H1 (cell line): Measurements from ENCODE around the gene KCNA2. TPM values are rescaled to one million over a fixed set of nuclear protein-coding genes. Genes with fewer than 3 reads are reported as not detected.

ENCODE experiments used
- CTCF ChIA-PET: fragments of 300-600 bp; sonication (Branson Sonifier 250); formaldehyde crosslinking; loops from one replicate; lab custom pipeline; 2021; ENCODE audit not compliant: partially characterized antibody; lab: Charles Lee
- POLR2A ChIA-PET: fragments of 300-600 bp; sonication (Branson Sonifier 250); formaldehyde crosslinking; loops from one replicate; lab custom pipeline; 2021; ENCODE audit warnings: inconsistent platforms; ENCODE audit not compliant: partially characterized antibody; lab: Charles Lee
- DNase-seq, 2 experiments: peaks; one replicate each; pipeline versions ENCODE4 v3.0.0 to v3.0.0-alpha.2; 2010 to 2022; ENCODE audit warnings: low spot score in 2 of 2, low read depth in 1 of 2, mixed read lengths in 1 of 2
- FAIRE-seq: peaks from 2 replicates; lab custom pipeline; 2011; peaks lifted over from hg19 to GRCh38; lab: Jason Lieb, UNC
- H2AFZ ChIP-seq: 2 replicates; pipeline ENCODE4 v1.8.1; 2012; ENCODE audit warnings: low read length, inconsistent platforms
- H2AK5ac ChIP-seq: 2 replicates; pipeline ENCODE4 v1.6.1; 2013; ENCODE audit warnings: low read depth, low read length
- H2BK120ac ChIP-seq: replicated peaks from 2 replicates; pipeline ENCODE3; 2013; ENCODE audit warnings: low read depth, low read length, inconsistent platforms
- H2BK12ac ChIP-seq: 2 replicates; pipeline ENCODE4 v1.6.1; 2013; ENCODE audit warnings: low read depth, low read length
- H2BK15ac ChIP-seq: 2 replicates; pipeline ENCODE4 v1.6.1; 2013; ENCODE audit warnings: low read length
- H2BK20ac ChIP-seq: 2 replicates; pipeline ENCODE4 v1.6.1; 2013; ENCODE audit warnings: low read length
- H2BK5ac ChIP-seq: 2 replicates; pipeline ENCODE4 v1.6.1; 2013; ENCODE audit warnings: low read depth, low read length
- H3K14ac ChIP-seq: 2 replicates; pipeline ENCODE4 v1.6.1; 2013; ENCODE audit warnings: inconsistent platforms; ENCODE audit not compliant: insufficient read length
- H3K18ac ChIP-seq: 2 replicates; pipeline ENCODE4 v1.6.1; 2013; ENCODE audit warnings: low read length; ENCODE audit errors: extremely low read depth
- H3K23ac ChIP-seq: 2 replicates; pipeline ENCODE4 v1.6.1; 2013; ENCODE audit warnings: inconsistent platforms; ENCODE audit not compliant: insufficient read length
- H3K23me2 ChIP-seq: 2 replicates; pipeline ENCODE4 v1.6.1; 2013; ENCODE audit warnings: low read depth, low read length
- H3K27ac ChIP-seq: 2 replicates; pipeline ENCODE4 v1.6.1; 2011; ENCODE audit warnings: low read depth, low read length, inconsistent platforms
- H3K27me3 ChIP-seq, 4 experiments: replicated peaks in 1 of 4; 1 replicate in 1 of 4; 2 replicates in 3 of 4; pipeline versions ENCODE4 v1.6.1 to v1.8.1; 2011 to 2013; ENCODE audit warnings: low read length in 3 of 4, mild to moderate bottlenecking in 3 of 4, inconsistent platforms in 2 of 4, mixed read lengths in 2 of 4, moderate library complexity in 1 of 4; ENCODE audit not compliant: control insufficient read depth in 3 of 4, insufficient read depth in 3 of 4; ENCODE audit errors: extremely low read depth in 1 of 4
- H3K36me3 ChIP-seq, 4 experiments: 2 replicates each; pipeline versions ENCODE4 v1.6.1 to v1.8.1; 2011 to 2013; ENCODE audit warnings: mild to moderate bottlenecking in 4 of 4, low read length in 3 of 4, moderate library complexity in 2 of 4, control low read depth in 1 of 4, inconsistent platforms in 1 of 4; ENCODE audit not compliant: insufficient read depth in 4 of 4, control insufficient read depth in 2 of 4
- H3K4ac ChIP-seq: replicated peaks from 2 replicates; pipeline ENCODE3; 2013; ENCODE audit warnings: low read length, low read depth, mixed read lengths, inconsistent platforms; ENCODE audit not compliant: insufficient read length
- H3K4me1 ChIP-seq, 4 experiments: replicated peaks in 1 of 4; 1 replicate in 1 of 4; 2 replicates in 3 of 4; pipeline versions ENCODE4 v1.6.1 to v1.8.1; 2011 to 2013; ENCODE audit warnings: low read length in 3 of 4, inconsistent platforms in 2 of 4, mixed read lengths in 1 of 4; ENCODE audit not compliant: insufficient read depth in 4 of 4, control insufficient read depth in 3 of 4
- H3K4me2 ChIP-seq, 2 experiments: 2 replicates each; pipeline versions ENCODE4 v1.6.1 to v1.8.1; 2011 to 2013; ENCODE audit warnings: low read depth in 2 of 2, low read length in 2 of 2, control low read depth in 1 of 2, inconsistent platforms in 1 of 2, mild to moderate bottlenecking in 1 of 2; ENCODE audit not compliant: insufficient read depth in 1 of 2
- H3K4me3 ChIP-seq, 4 experiments: fragments of 200-600, 300-600 bp in 1 of 4; sonication (generic), shearing (Covaris generic), sonication (Bioruptor Twin) in 1 of 4; 2 replicates each; pipeline versions ENCODE4 v1.5.1 to v1.8.1; 2011 to 2016; ENCODE audit warnings: low read length in 4 of 4, low read depth in 3 of 4, control low read depth in 2 of 4, inconsistent platforms in 2 of 4, mild to moderate bottlenecking in 2 of 4, mixed read lengths in 1 of 4, moderate library complexity in 1 of 4; ENCODE audit not compliant: insufficient read depth in 2 of 4; ENCODE audit errors: extremely low read depth in 1 of 4
- H3K56ac ChIP-seq: replicated peaks from 2 replicates; pipeline ENCODE3; 2013; ENCODE audit warnings: low read depth, mild to moderate bottlenecking, mixed read lengths, low read length, inconsistent platforms; ENCODE audit not compliant: insufficient read length
- H3K79me1 ChIP-seq: 2 replicates; pipeline ENCODE4 v1.6.1; 2013; ENCODE audit warnings: low read depth, low read length, control low read depth
- H3K79me2 ChIP-seq, 2 experiments: 2 replicates each; pipeline versions ENCODE4 v1.6.1 to v1.8.1; 2012 to 2013; ENCODE audit warnings: low read length in 2 of 2, mild to moderate bottlenecking in 2 of 2, inconsistent platforms in 1 of 2; ENCODE audit not compliant: insufficient read depth in 2 of 2, control insufficient read depth in 1 of 2
- H3K9ac ChIP-seq, 4 experiments: replicated peaks in 1 of 4; 1 replicate in 1 of 4; 2 replicates in 3 of 4; pipeline versions ENCODE4 v1.6.1 to v1.8.1; 2011 to 2013; ENCODE audit warnings: low read depth in 3 of 4, low read length in 3 of 4, control low read depth in 2 of 4, mild to moderate bottlenecking in 2 of 4, moderate library complexity in 2 of 4, inconsistent platforms in 1 of 4; ENCODE audit errors: extremely low read depth in 1 of 4
- H3K9me3 ChIP-seq, 2 experiments: 2 replicates each; pipeline versions ENCODE4 v1.6.1 to v1.8.1; 2012 to 2013; ENCODE audit warnings: mild to moderate bottlenecking in 2 of 2, moderate library complexity in 2 of 2, control low read depth in 1 of 2, inconsistent platforms in 1 of 2, low read depth in 1 of 2, low read length in 1 of 2, mixed read lengths in 1 of 2; ENCODE audit not compliant: insufficient read depth in 2 of 2
- H4K20me1 ChIP-seq, 2 experiments: replicated peaks in 1 of 2; 2 replicates each; pipeline versions ENCODE3 to v1.8.1; 2011 to 2013; ENCODE audit warnings: inconsistent platforms in 2 of 2, low read length in 2 of 2, mild to moderate bottlenecking in 1 of 2; ENCODE audit not compliant: insufficient read depth in 2 of 2, control insufficient read depth in 1 of 2
- H4K5ac ChIP-seq: 2 replicates; pipeline ENCODE4 v1.6.1; 2013; ENCODE audit warnings: low read length, low read depth, mixed read lengths, inconsistent platforms; ENCODE audit not compliant: insufficient read length
- H4K8ac ChIP-seq: 2 replicates; pipeline ENCODE4 v1.8.0; 2013; ENCODE audit warnings: mild to moderate bottlenecking, moderate library complexity, low read length, inconsistent platforms; ENCODE audit not compliant: insufficient read depth; ENCODE audit errors: extremely low read depth
- H4K91ac ChIP-seq: replicated peaks from 2 replicates; pipeline ENCODE3; 2013; ENCODE audit warnings: low read length, mixed read lengths, inconsistent platforms; ENCODE audit not compliant: insufficient read length
- EZH2 ChIP-seq: fragments of 200-600 bp; sonication (generic); IDR thresholded peaks from 2 replicates; pipeline ENCODE4 v1.7.1; 2012; ENCODE audit warnings: low read depth, mild to moderate bottlenecking, moderate library complexity, low read length, inconsistent platforms; ENCODE audit not compliant: severe bottlenecking
- JUND ChIP-seq: IDR thresholded peaks from 2 replicates; pipeline ENCODE4 v1.6.1; 2011; ENCODE audit warnings: mild to moderate bottlenecking, improper control_type of control experiment, low read length
- NRF1 ChIP-seq: IDR thresholded peaks from 2 replicates; pipeline ENCODE4 v1.6.1; 2011; ENCODE audit warnings: mild to moderate bottlenecking, low read depth, low read length, improper control_type of control experiment
- RFX5 ChIP-seq: IDR thresholded peaks from 2 replicates; pipeline ENCODE4 v1.6.1; 2011; ENCODE audit warnings: low read depth, low read length, improper control_type of control experiment, borderline replicate concordance
- SP4 ChIP-seq: IDR thresholded peaks from 2 replicates; pipeline ENCODE4 v1.6.1; 2012; ENCODE audit warnings: low read length, inconsistent platforms
- SUZ12 ChIP-seq: fragments of 200-600 bp; sonication (generic); IDR thresholded peaks from 2 replicates; pipeline ENCODE4 v1.6.1; 2012; ENCODE audit warnings: mild to moderate bottlenecking, inconsistent platforms, low read length, moderate library complexity, mixed read lengths
- TAF7 ChIP-seq: optimal IDR thresholded peaks from 2 replicates; pipeline ENCODE3; 2011; ENCODE audit warnings: low read depth, mild to moderate bottlenecking, inconsistent platforms, low read length, moderate library complexity, borderline replicate concordance
- WGBS, 2 experiments: shearing (Covaris generic) in 1 of 2; methylation state at CpG; one replicate each; pipeline versions ENCODE4 v1.1.6 to v1.1.7; 2013 to 2015; ENCODE audit warnings: low lambda C conversion rate in 2 of 2, mixed read lengths in 2 of 2, inconsistent platforms in 1 of 2, low coverage in 1 of 2, missing lambda C conversion rate in 1 of 2; ENCODE audit not compliant: insufficient replicate concordance in 2 of 2, insufficient coverage in 1 of 2, insufficient read length in 1 of 2; ENCODE audit errors: extremely low coverage in 1 of 2, missing lambda C conversion rate in 1 of 2; 5-methylcytosine and 5-hydroxymethylcytosine counted together
- polyA plus RNA-seq, 7 experiments: library from polyadenylated mRNA; depleted of rRNA in 3 of 7; stranded (reverse) in 5 of 7; unstranded in 2 of 7; fragments of >200 nt in 5 of 7; fragments of 200-250 nt in 2 of 7; gene quantifications; 1 replicate in 5 of 7; 2 replicates in 1 of 7; 4 replicates in 1 of 7; pipeline versions ENCODE4 v1.2.1 to v1.2.3, GENCODE V29; 2011 to 2013; ENCODE audit warnings: missing spikeins in 2 of 7, mixed read lengths in 2 of 7
- total RNA-seq: library from RNA; stranded (reverse); fragmentation: NEBNext Ultra II Directional; extraction: Animal tissue kit (Norgen Biotek cat#: 25700); gene quantifications from 2 replicates; pipeline ENCODE4 v1.2.1, GENCODE V29; 2021
- TF ChIP-seq, protein P1 (sequence below): IDR thresholded peaks from 2 replicates; pipeline ENCODE4 v1.6.1; 2012; ENCODE audit warnings: inconsistent platforms

KCNA2 gene
- total and polyA plus RNA-seq, 2 of the 8 experiments (the other 6 are each of a cell fraction or from before 2014, with no cell fraction given): 0.26 to 0.78 TPM

DNA sequence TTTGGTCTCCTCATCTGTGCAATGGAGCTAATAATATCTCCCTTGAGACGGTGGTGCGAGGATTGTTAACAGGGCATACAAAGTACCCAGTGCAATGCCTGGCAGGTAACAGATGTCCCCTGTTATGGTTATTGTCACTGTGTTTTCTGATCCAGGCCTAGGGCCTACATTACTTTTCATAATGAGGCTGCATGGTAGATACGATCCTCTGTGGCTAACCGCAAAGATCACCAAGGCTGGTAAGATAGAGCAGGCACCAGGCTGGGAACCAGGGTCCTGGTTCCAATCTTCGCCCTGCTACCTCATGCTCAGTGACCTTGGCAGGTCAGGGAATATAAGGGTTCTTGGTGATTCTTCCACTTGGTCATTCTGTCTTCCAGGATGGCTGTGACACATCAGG, 22.7 kb downstream of the KCNA2 start:
- Histone ChIP-seq H3K23ac (no peak overlapping the region), H3K4me3 (no peak overlapping the region), H3K23me2 (no peaks in the 10 kb centered on the region), H3K36me3 (no peaks in the 10 kb centered on the region), H4K91ac (no peak overlapping the region), H2BK15ac (no peak overlapping the region), H2BK120ac (no peak overlapping the region), H2AFZ (no peak overlapping the region), H3K9ac (no peak overlapping the region), H4K5ac (no peak overlapping the region), H3K27me3 (peaks cover 0 to 24% (median 14%) of the 10 kb centered on the region in 4 experiments; a peak in 5 of 7 replicates), H3K56ac (no peak overlapping the region)
- DNase-seq (no peak), FAIRE-seq (no peak)
- WGBS, 2 experiments: 91% methylated on average over 5 of the region's 5 CpGs; no CpG with 5 or more reads in 1 of the 2 experiments
- TF ChIP-seq RFX5 (no peak), EZH2 (no peak), TAF7 (no peak), NRF1 (no peak), SP4 (no peak), JUND (no peak), SUZ12 (no peak)
- TF ChIP-seq, protein P1, sequence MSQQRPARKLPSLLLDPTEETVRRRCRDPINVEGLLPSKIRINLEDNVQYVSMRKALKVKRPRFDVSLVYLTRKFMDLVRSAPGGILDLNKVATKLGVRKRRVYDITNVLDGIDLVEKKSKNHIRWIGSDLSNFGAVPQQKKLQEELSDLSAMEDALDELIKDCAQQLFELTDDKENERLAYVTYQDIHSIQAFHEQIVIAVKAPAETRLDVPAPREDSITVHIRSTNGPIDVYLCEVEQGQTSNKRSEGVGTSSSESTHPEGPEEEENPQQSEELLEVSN: no peak
- TF ChIP-seq, all 59 proteins: peak for 0
- Histone ChIP-seq H2BK12ac (no peak overlapping the region), H3K79me2 (no peaks in the 10 kb centered on the region), H3K18ac (no peak overlapping the region), H4K20me1 (no peaks in the 10 kb centered on the region), H3K14ac (no peak overlapping the region), H4K8ac (no peak overlapping the region), H2BK20ac (no peak overlapping the region), H3K4me1 (no peaks in the 10 kb centered on the region), H3K4me2 (no peak overlapping the region), H2AK5ac (no peak overlapping the region), H2BK5ac (no peak overlapping the region), H3K79me1 (no peaks in the 10 kb centered on the region), H3K4ac (no peak overlapping the region), H3K9me3 (no peaks in the 10 kb centered on the region), H3K27ac (no peak overlapping the region)
- POLR2A ChIA-PET: no interaction called here
- CTCF ChIA-PET: interaction anchor here (0.9 to 2.6 kb wide), 4 partner anchors 10 to 199 kb away, joined by 3 to 8 read pairs (median 6); no protein-coding TSS in a partner anchor
